HepG2 (cell line): Measurements from ENCODE around the gene CFL1. TPM values are rescaled to one million over a fixed set of nuclear protein-coding genes. Genes with fewer than 3 reads are reported as not detected.
A peak's percentile ranks its signal among the peaks of the same experiment; 100 is the strongest.

Experiments used
- ATAC-seq: fragments of 200-7000 bp; cut with Tn5 transposase; 3 replicates; pipeline ENCODE4 v1.9.1; 2020; ENCODE audit warnings: mild to moderate bottlenecking, moderate library complexity
- BruUV-seq: library from RNA; stranded (reverse); fragments of 400-500 nt; replicated peaks from 2 replicates; lab custom pipeline; 2021; lab: Mats Ljungman, UMichigan
- CTCF ChIA-PET: fragments of 300-600 bp; formaldehyde crosslinking; extraction: SDS; loops from one replicate; lab custom pipeline; 2021; ENCODE audit warnings: low total read pairs, inconsistent platforms, low intra/inter-chr PET ratio; lab: Yijun Ruan, JAX
- POLR2A ChIA-PET: fragments of 350-600 bp; sonication (Branson Sonifier 250); formaldehyde crosslinking; loops from one replicate; lab custom pipeline; 2020; ENCODE audit warnings: antibody characterized with exemption, inconsistent platforms; lab: Yijun Ruan, JAX
- DNase-seq: peaks from one replicate; pipeline ENCODE4 v3.0.0-alpha.2; 2015; ENCODE audit warnings: low spot score
- FAIRE-seq: peaks from 3 replicates; lab custom pipeline; 2011; peaks lifted over from hg19 to GRCh38; lab: Jason Lieb, UNC
- H2AFZ ChIP-seq: one replicate; pipeline ENCODE4 v1.6.1; 2011; ENCODE audit warnings: low read length, inconsistent platforms
- H3K27ac ChIP-seq: fragments of 300-600 bp; 3 replicates; pipeline ENCODE4 v1.8.0; 2011; ENCODE audit warnings: mixed run types, mild to moderate bottlenecking, mixed read lengths, low read length, inconsistent platforms; ENCODE audit not compliant: insufficient read depth; ENCODE audit errors: extremely low read length
- H3K27me3 ChIP-seq, 2 experiments: fragments of 200-600 bp in 1 of 2; 2 replicates in 1 of 2; 3 replicates in 1 of 2; pipeline versions ENCODE4 v1.6.0 to v1.8.0; 2011; ENCODE audit warnings: low read length in 2 of 2, mild to moderate bottlenecking in 2 of 2, moderate library complexity in 2 of 2, inconsistent platforms in 1 of 2; ENCODE audit not compliant: insufficient read depth in 2 of 2, control insufficient read depth in 1 of 2
- H3K36me3 ChIP-seq, 2 experiments: fragments of 200-600 bp in 1 of 2; replicated peaks in 1 of 2; 2 replicates in 1 of 2; 3 replicates in 1 of 2; pipeline versions ENCODE4 v1.5.1 to v1.8.0; 2011; ENCODE audit warnings: low read length in 2 of 2, inconsistent platforms in 1 of 2; ENCODE audit not compliant: insufficient read depth in 2 of 2, control insufficient read depth in 1 of 2
- H3K4me1 ChIP-seq: 2 replicates; pipeline ENCODE4 v1.5.1; 2012; ENCODE audit warnings: low read length, inconsistent platforms; ENCODE audit not compliant: insufficient read depth
- H3K4me2 ChIP-seq: 2 replicates; pipeline ENCODE4 v1.6.0; 2011; ENCODE audit warnings: low read depth, low read length, inconsistent platforms
- H3K4me3 ChIP-seq, 3 experiments: fragments of 200-600 bp in 1 of 3; sonication (generic), shearing (Covaris generic) in 1 of 3; replicated peaks in 1 of 3; 2 replicates each; pipeline ENCODE4 v1.5.1; 2011 to 2016; ENCODE audit warnings: low read length in 3 of 3, inconsistent platforms in 2 of 3, low read depth in 2 of 3, mild to moderate bottlenecking in 2 of 3, control low read depth in 1 of 3, mixed read lengths in 1 of 3; ENCODE audit not compliant: insufficient read depth in 1 of 3
- H3K79me2 ChIP-seq: one replicate; pipeline ENCODE4 v1.6.1; 2011; ENCODE audit warnings: low read length, inconsistent platforms; ENCODE audit not compliant: insufficient read depth
- H3K9ac ChIP-seq: 2 replicates; pipeline ENCODE4 v1.6.0; 2011; ENCODE audit warnings: mild to moderate bottlenecking, low read depth, low read length, inconsistent platforms; ENCODE audit not compliant: insufficient read depth
- H3K9me3 ChIP-seq: 2 replicates; pipeline ENCODE4 v1.5.1; 2012; ENCODE audit warnings: mild to moderate bottlenecking, low read length
- H4K20me1 ChIP-seq: 2 replicates; pipeline ENCODE4 v1.6.0; 2011; ENCODE audit warnings: inconsistent platforms, mild to moderate bottlenecking, low read length, moderate library complexity; ENCODE audit not compliant: insufficient read depth
- AGO2 ChIP-seq: fragments of 200-400 bp; formaldehyde crosslinking; optimal IDR thresholded peaks from 2 replicates; pipeline ENCODE3; 2017; ENCODE audit warnings: mild to moderate bottlenecking, low read depth, low read length, moderate library complexity
- HDAC1 ChIP-seq: sonication (generic); formaldehyde crosslinking; IDR thresholded peaks from 2 replicates; pipeline ENCODE4 v1.5.1; 2020; ENCODE audit warnings: mild to moderate bottlenecking, missing genetic modification reagents
- HNRNPK ChIP-seq: fragments of 200-400 bp; formaldehyde crosslinking; IDR thresholded peaks from 2 replicates; pipeline ENCODE4 v1.6.1; 2018; ENCODE audit warnings: low read length, low read depth, moderate library complexity, mild to moderate bottlenecking; ENCODE audit not compliant: poor library complexity, severe bottlenecking
- RBM22 ChIP-seq: fragments of 200-400 bp; formaldehyde crosslinking; optimal IDR thresholded peaks from 2 replicates; pipeline ENCODE3; 2017; ENCODE audit warnings: mild to moderate bottlenecking, low read length, moderate library complexity
- ZEB1 ChIP-seq: IDR thresholded peaks from 2 replicates; pipeline ENCODE4 v1.6.1; 2012; ENCODE audit warnings: mild to moderate bottlenecking, low read depth, inconsistent platforms; ENCODE audit not compliant: insufficient replicate concordance
- ZNF607 ChIP-seq: sonication (generic); formaldehyde crosslinking; IDR thresholded peaks from 2 replicates; pipeline ENCODE4 v1.5.1; 2020; ENCODE audit warnings: missing genetic modification reagents, mild to moderate bottlenecking, borderline replicate concordance
- WGBS: methylation state at CpG from one replicate; pipeline ENCODE4 v1.1.6; 2017; ENCODE audit warnings: low lambda C conversion rate; 5-methylcytosine and 5-hydroxymethylcytosine counted together
- in situ Hi-C: cut with HindIII; loops from 2 replicates; pipeline ENCODE4 v1.10.0; 2017; ENCODE audit warnings: low pct_unique_long_range_greater_than_20kb; ENCODE audit not compliant: extremely low pct_ligation_motif_present
- intact Hi-C: fragments of 100-400 bp; cut with micrococcal nuclease; formaldehyde crosslinking; loops from one replicate; pipeline ENCODE4 v1.10.0; 2022; ENCODE audit not compliant: unreplicated experiment
- polyA plus RNA-seq, 8 experiments: library from polyadenylated mRNA; depleted of rRNA in 3 of 8; stranded (reverse) in 7 of 8; unstranded in 1 of 8; fragments of >200 nt; fragmentation: Illumina TruSeq in 4 of 8; extraction: Trizol in 4 of 8; gene quantifications; 2 replicates each; pipeline versions ENCODE4 v1.2.1 to v1.2.3, GENCODE V29; 2011 to 2016; ENCODE audit warnings: low read depth in 4 of 8, missing spikeins in 1 of 8, mixed read lengths in 1 of 8; ENCODE audit not compliant: insufficient read depth in 1 of 8
- total RNA-seq, 5 experiments: library from RNA; depleted of rRNA; stranded (reverse); fragments of >200 nt; fragmentation: Illumina TruSeq; extraction: Trizol; gene quantifications; 2 replicates each; pipeline ENCODE4 v1.2.3, GENCODE V29; 2016; ENCODE audit warnings: low read depth in 1 of 5

CFL1 gene
- total and polyA plus RNA-seq, 2 of the 13 experiments (the other 11 are each of a cell fraction or from before 2014, with no cell fraction given) = 379 to 383 TPM

GRCh38 chr11:65854852-65855837 lies 2.8 kb downstream of the CFL1 start:
- FAIRE-seq = no peak
- CTCF ChIA-PET = no interaction called here
- DNase-seq = no peak
- no peak for ATAC-seq
- Histone ChIP-seq H3K4me3 (no peak overlapping the region), H3K27me3 (no peaks in the 10 kb centered on the region; a peak in 1 of 5 replicates), H3K4me1 (peaks cover 59% of the 10 kb centered on the region), H3K36me3 (peaks cover 14 to 34% of the 10 kb centered on the region in 2 experiments), H3K27ac (no peak overlapping the region), H3K9me3 (0 out of 2 replicates have a peak, but pooled peaks cover 4% of the 10 kb centered on the region), H3K4me2 (peak overlapping the region; percentile 10; the same call in 1 of the 2 replicates), H2AFZ (no peak overlapping the region), H4K20me1 (peaks cover 50% of the 10 kb centered on the region), H3K9ac (no peak overlapping the region), H3K79me2 (peaks cover 22% of the 10 kb centered on the region)
- in situ Hi-C loops (loop anchor here (10.0 kb wide), 1 partner anchor 300 kb away; the partner anchor contains the start of gene LTBP3), intact Hi-C loops (no loop called here)
- TF ChIP-seq RBM22 (peak; percentile 29), ZEB1 (no peak), ZNF607 (CRISPR knock-in tag) (no peak), HDAC1 (CRISPR knock-in tag) (no peak), HNRNPK (peak; percentile 37), AGO2 (peak; percentile 29)
- WGBS = 88% methylated on average over 14 of the region's 15 CpGs
- BruUV-seq = TSS peak; percentile 61
- POLR2A ChIA-PET = interaction anchor here (1.0 to 1.3 kb wide), 5 partner anchors 14 to 202 kb away, joined by 3 to 6 read pairs (median 3); partner anchors contain the start of gene FIBP
